K562 (cell line): ENCODE measurements around the gene KRT34. TPM values are rescaled to one million over a fixed set of nuclear protein-coding genes. Genes with fewer than 3 reads are reported as not detected.
A peak's percentile ranks its signal among the peaks of the same experiment; 100 is the strongest.

ENCODE experiments used
- ATAC-seq: fragments of 200-7000 bp; cut with Tn5 transposase; 3 replicates; pipeline ENCODE4 v1.9.1; 2020; ENCODE audit warnings: moderate library complexity
- BruUV-seq: library from RNA; stranded (reverse); fragments of 400-500 nt; replicated peaks from 2 replicates; lab custom pipeline; 2021; lab: Mats Ljungman, UMichigan
- CTCF ChIA-PET: fragments of 300-600 bp; formaldehyde crosslinking; extraction: SDS; loops from one replicate; lab custom pipeline; 2021; ENCODE audit warnings: low intra/inter-chr PET ratio; lab: Yijun Ruan, JAX
- POLR2A ChIA-PET: fragments of 300-600, 350-650 bp; sonication (Branson Sonifier 250); formaldehyde crosslinking; extraction: SDS; loops from one replicate; lab custom pipeline; 2021; ENCODE audit warnings: antibody characterized with exemption, inconsistent platforms; lab: Yijun Ruan, JAX
- DNase-seq, 4 experiments: peaks; one replicate each; pipeline versions ENCODE4 v3.0.0 to v3.0.0-alpha.2; 2011 to 2018; ENCODE audit warnings: low spot score in 3 of 4, mixed read lengths in 3 of 4; ENCODE audit errors: extremely low read depth in 1 of 4
- FAIRE-seq: peaks from 2 replicates; lab custom pipeline; 2011; peaks lifted over from hg19 to GRCh38; lab: Jason Lieb, UNC
- H2AFZ ChIP-seq: 2 replicates; pipeline ENCODE4 v1.6.0; 2011; ENCODE audit warnings: low read depth, low read length, control low read depth, inconsistent platforms
- H3K27ac ChIP-seq: fragments of 200-600 bp; 3 replicates; pipeline ENCODE4 v1.8.0; 2011; ENCODE audit warnings: low read depth, mild to moderate bottlenecking, control low read depth, inconsistent platforms, low read length, moderate library complexity, mixed read lengths; ENCODE audit errors: extremely low read depth
- H3K27me3 ChIP-seq, 2 experiments: fragments of 300-600 bp in 1 of 2; 2 replicates in 1 of 2; 3 replicates in 1 of 2; pipeline versions ENCODE4 v1.6.0 to v1.8.0; 2011; ENCODE audit warnings: inconsistent platforms in 2 of 2, low read length in 2 of 2, mild to moderate bottlenecking in 1 of 2, mixed read lengths in 1 of 2, moderate library complexity in 1 of 2; ENCODE audit not compliant: control insufficient read depth in 2 of 2, insufficient read depth in 2 of 2
- H3K36me3 ChIP-seq: fragments of 300-600 bp; 3 replicates; pipeline ENCODE4 v1.8.0; 2011; ENCODE audit warnings: mild to moderate bottlenecking, low read length, inconsistent platforms; ENCODE audit not compliant: control insufficient read depth, insufficient read depth
- H3K4me1 ChIP-seq, 2 experiments: fragments of 200-600 bp in 1 of 2; replicated peaks in 1 of 2; 2 replicates in 1 of 2; 3 replicates in 1 of 2; pipeline versions ENCODE4 v1.5.1 to v1.8.0; 2011; ENCODE audit warnings: inconsistent platforms in 2 of 2, low read length in 2 of 2, mild to moderate bottlenecking in 1 of 2, mixed read lengths in 1 of 2, moderate library complexity in 1 of 2; ENCODE audit not compliant: control insufficient read depth in 2 of 2, insufficient read depth in 2 of 2
- H3K4me2 ChIP-seq: 2 replicates; pipeline ENCODE4 v1.6.1; 2011; ENCODE audit warnings: low read length, control low read depth, inconsistent platforms, mixed read lengths; ENCODE audit not compliant: insufficient read depth
- H3K4me3 ChIP-seq: fragments of 200-600 bp; sonication (generic), shearing (Covaris generic); 2 replicates; pipeline ENCODE4 v1.5.1; 2016; ENCODE audit warnings: control low read depth, inconsistent platforms
- H3K79me2 ChIP-seq: fragments of 200-600 bp; 3 replicates; pipeline ENCODE4 v1.8.0; 2011; ENCODE audit warnings: low read length, inconsistent platforms; ENCODE audit not compliant: control insufficient read depth, insufficient read depth
- H3K9ac ChIP-seq, 2 experiments: 2 replicates each; pipeline versions ENCODE4 v1.6.0 to v1.6.1; 2011; ENCODE audit warnings: low read depth in 2 of 2, low read length in 2 of 2, control low read depth in 1 of 2, inconsistent platforms in 1 of 2, mild to moderate bottlenecking in 1 of 2, mixed read lengths in 1 of 2; ENCODE audit not compliant: insufficient read depth in 1 of 2
- H3K9me1 ChIP-seq: one replicate; pipeline ENCODE4 v1.6.0; 2011; ENCODE audit warnings: inconsistent platforms, mild to moderate bottlenecking, low read length, moderate library complexity; ENCODE audit not compliant: control insufficient read depth, insufficient read depth
- H3K9me3 ChIP-seq: replicated peaks from 2 replicates; pipeline ENCODE4 v1.5.1; 2011; ENCODE audit warnings: low read depth, low read length, inconsistent platforms; ENCODE audit not compliant: control insufficient read depth, insufficient read depth
- H4K20me1 ChIP-seq: replicated peaks from 2 replicates; pipeline ENCODE4 v1.6.1; 2011; ENCODE audit warnings: low read length, inconsistent platforms, mixed read lengths; ENCODE audit not compliant: control insufficient read depth, insufficient read depth
- BRD9 ChIP-seq: fragments of 450-650 bp; IDR thresholded peaks from 2 replicates; pipeline ENCODE4 v1.6.1; 2018; ENCODE audit warnings: low read depth; ENCODE audit not compliant: partially characterized antibody
- COPS2 ChIP-seq: fragments of 450-650 bp; conservative IDR thresholded peaks from 2 replicates; pipeline ENCODE4 v1.6.1; 2016; ENCODE audit warnings: mild to moderate bottlenecking, moderate library complexity
- CTCFL ChIP-seq: IDR thresholded peaks from 2 replicates; pipeline ENCODE4 v1.6.1; 2011; ENCODE audit warnings: borderline replicate concordance, low read depth, mild to moderate bottlenecking, moderate library complexity, low read length; ENCODE audit not compliant: insufficient read depth, poor library complexity, severe bottlenecking
- CXXC5 ChIP-seq: fragments of 250-450 bp; sonication (Bioruptor Pico); IDR thresholded peaks from 2 replicates; pipeline ENCODE4 v1.8.0; 2022; ENCODE audit warnings: inconsistent platforms, mild to moderate bottlenecking, moderate library complexity
- EZH2 ChIP-seq: IDR thresholded peaks from 2 replicates; pipeline ENCODE4 v1.6.1; 2012; ENCODE audit warnings: low read depth, mild to moderate bottlenecking, inconsistent platforms, low read length, borderline replicate concordance
- FOXK1 ChIP-seq: sonication (generic); formaldehyde crosslinking; IDR thresholded peaks from 2 replicates; pipeline ENCODE4 v1.8.0; 2022; ENCODE audit warnings: missing genetic modification reagents, mild to moderate bottlenecking, borderline replicate concordance
- HDAC1 ChIP-seq, 2 experiments: fragments of 450-650 bp; IDR thresholded peaks; 2 replicates each; pipeline ENCODE4 v1.6.1; 2016 to 2017; ENCODE audit warnings: inconsistent platforms in 1 of 2, mild to moderate bottlenecking in 1 of 2, moderate library complexity in 1 of 2
- KLF10 ChIP-seq: fragments of 250-450 bp; sonication (Bioruptor Pico); IDR thresholded peaks from 2 replicates; pipeline ENCODE4 v1.6.1; 2021; ENCODE audit warnings: matching md5 sums
- NFATC3 ChIP-seq: fragments of 450-650 bp; IDR thresholded peaks from 2 replicates; pipeline ENCODE4 v1.6.1; 2017; ENCODE audit warnings: mild to moderate bottlenecking
- NR1H2 ChIP-seq: sonication (generic); formaldehyde crosslinking; IDR thresholded peaks from 2 replicates; pipeline ENCODE4 v1.4.0; 2020; ENCODE audit warnings: mild to moderate bottlenecking, missing genetic modification reagents
- NR3C1 ChIP-seq: sonication (generic); formaldehyde crosslinking; IDR thresholded peaks from 2 replicates; pipeline ENCODE4 v1.8.1; 2022; ENCODE audit warnings: missing genetic modification reagents
- PHF8 ChIP-seq: fragments of 200-600 bp; sonication (generic); IDR thresholded peaks from 2 replicates; pipeline ENCODE4 v1.6.1; 2012; ENCODE audit warnings: mixed run types, mild to moderate bottlenecking, inconsistent platforms, low read length, moderate library complexity, borderline replicate concordance
- RAD21 ChIP-seq, 2 experiments: fragments of 250-450 bp in 1 of 2; fragments of 450-650 bp in 1 of 2; sonication (Bioruptor Pico) in 1 of 2; formaldehyde crosslinking in 1 of 2; IDR thresholded peaks in 1 of 2; conservative IDR thresholded peaks in 1 of 2; 2 replicates each; pipeline versions ENCODE4 v1.4.0 to v1.8.0; 2020 to 2022; ENCODE audit warnings: mild to moderate bottlenecking in 2 of 2, moderate library complexity in 1 of 2
- RBM15 ChIP-seq: fragments of 200-400 bp; formaldehyde crosslinking; IDR thresholded peaks from 2 replicates; pipeline ENCODE4 v1.6.1; 2018; ENCODE audit warnings: mild to moderate bottlenecking, low read length, moderate library complexity; ENCODE audit not compliant: insufficient read depth
- USF2 ChIP-seq: sonication (generic); formaldehyde crosslinking; IDR thresholded peaks from 2 replicates; pipeline ENCODE4 v1.5.0; 2020; ENCODE audit warnings: missing genetic modification reagents
- ZNF79 ChIP-seq: fragments of 250-450 bp; sonication (Bioruptor Pico); IDR thresholded peaks from 2 replicates; pipeline ENCODE4 v1.4.0; 2020; ENCODE audit warnings: low read depth, mild to moderate bottlenecking, moderate library complexity
- WGBS: fragments of 100-300 bp; shearing (Covaris generic); methylation state at CpG from one replicate; pipeline ENCODE4 v1.1.6; 2016; ENCODE audit warnings: low coverage, mixed read lengths; ENCODE audit not compliant: insufficient coverage; ENCODE audit errors: missing lambda C conversion rate; 5-methylcytosine and 5-hydroxymethylcytosine counted together
- in situ Hi-C: fragments of 300-500 bp; cut with MboI; formaldehyde crosslinking; loops from 4 replicates; pipeline ENCODE4 v1.15.0; 2018; ENCODE audit warnings: inconsistent platforms, mixed read lengths
- intact Hi-C: fragments of 100-400 bp; cut with micrococcal nuclease; formaldehyde crosslinking; loops from 2 replicates; pipeline ENCODE4 v1.14.2; 2022
- polyA plus RNA-seq, 8 experiments: library from polyadenylated mRNA; depleted of rRNA in 4 of 8; stranded (reverse) in 5 of 8; unstranded in 3 of 8; fragments of >200 nt; fragmentation: Nextera tagmentation in 2 of 8; fragmentation: Illumina TruSeq in 1 of 8; extraction: Ambion mirVana in 2 of 8; extraction: Trizol in 1 of 8; gene quantifications; 2 replicates each; pipeline versions ENCODE4 v1.2.1 to v1.2.3, GENCODE V29; 2011 to 2014; ENCODE audit warnings: inconsistent platforms in 1 of 8, missing spikeins in 1 of 8
- total RNA-seq, 7 experiments: library from RNA; depleted of rRNA in 6 of 7; stranded (reverse); fragments of >200 nt in 6 of 7; fragmentation: Illumina TruSeq in 2 of 7; extraction: Trizol in 2 of 7; gene quantifications; 2 replicates each; pipeline versions ENCODE4 v1.2.1 to v1.2.3, GENCODE V29; 2011 to 2021; ENCODE audit warnings: low replicate concordance in 1 of 7

KRT34 gene
- total and polyA plus RNA-seq, 9 of the 15 experiments (the other 6 are each of a cell fraction or from before 2014, with no cell fraction given) = not detected

- TF ChIP-seq RAD21 (CRISPR knock-in tag; conservative IDR thresholded peaks at IDR 0.05 in 1 of 2, IDR thresholded peaks at IDR 0.05 in 1 of 2) = peak; percentile 50 to 62
- TF ChIP-seq COPS2 = no peak
- no peak for TF ChIP-seq HDAC1 (IDR thresholded peaks at IDR 0.05)
- TF ChIP-seq PHF8 = no peak
- no peak for TF ChIP-seq CTCFL
These were observed 52.7 kb downstream of the KRT34 start (continued) for GRCh38 chr17:41329279-41329948.

GRCh38 chr17:41328207-41328606 lies 53.9 kb downstream of the KRT34 start:
- H3K4me1 ChIP-seq = no peaks in the 10 kb centered on the region
- no peak overlapping the region for H3K27ac ChIP-seq
- FAIRE-seq (no peak), ATAC-seq (no peak), DNase-seq (no peak)
- no peak for TF ChIP-seq KLF10 (CRISPR knock-in tag)
- no peak for TF ChIP-seq NR3C1 (CRISPR knock-in tag)
- TF ChIP-seq ZNF79 = no peak
- no peak for TF ChIP-seq FOXK1 (CRISPR knock-in tag)
- no peak for TF ChIP-seq USF2 (CRISPR knock-in tag)
- TF ChIP-seq EZH2 = no peak
- TF ChIP-seq NR1H2 = no peak
- no peak for TF ChIP-seq NFATC3
- TF ChIP-seq BRD9 = no peak
- no peak for TF ChIP-seq CXXC5 (CRISPR knock-in tag)
- TF ChIP-seq RBM15 = no peak
- H2AFZ ChIP-seq = no peak overlapping the region
- ChIA-PET CTCF (no interaction called here), POLR2A (interaction anchor here (0.6 kb wide), 1 partner anchor 182 kb away, joined by 3 read pairs; no protein-coding TSS in a partner anchor)
- in situ Hi-C loops (no loop called here), intact Hi-C loops (loop anchor here (5.0 kb wide), 1 partner anchor 421 kb away; no protein-coding TSS in a partner anchor)
- H3K4me2 ChIP-seq = no peak overlapping the region
- no peaks in the 10 kb centered on the region for H3K36me3 ChIP-seq
- BruUV-seq = no TSS peak
- 3% methylated on average over 7 of the region's 7 CpGs for WGBS
- H3K4me3 ChIP-seq = no peak overlapping the region
- no peaks in the 10 kb centered on the region; the same call in 1 of the 2 replicates for H4K20me1 ChIP-seq
- no peak overlapping the region for H3K9ac ChIP-seq
- H3K79me2 ChIP-seq = no peaks in the 10 kb centered on the region
- H3K9me1 ChIP-seq = no peaks in the 10 kb centered on the region
- H3K9me3 ChIP-seq = no peaks in the 10 kb centered on the region
- H3K27me3 ChIP-seq = peaks cover 0 to 9% of the 10 kb centered on the region in 2 experiments; a peak in 1 of 5 replicates
